ENCODE measurements around the gene NNMT.

NNMT gene

GRCh38 chr11:114295676-114296604 is at the start of gene NNMT:
NNMT (plus strand) TSS chr11:114296399; CDS start chr11:114296557, 158 bp downstream.
- no peak for DNase-seq

- no peak for DNase-seq
Observed at GRCh38 chr11:114247070-114247789, 49.0 kb upstream of the NNMT start.

GRCh38 chr11:114250180-114250579 is 46.0 kb upstream of the NNMT start:
- DNase-seq, result no peak

- DNase-seq, result no peak
Observed at GRCh38 chr11:114250993-114251814, 45.0 kb upstream of the NNMT start.

GRCh38 chr11:114251815-114252337 is 44.3 kb upstream of the NNMT start:
- DNase-seq, result no peak

DNA sequence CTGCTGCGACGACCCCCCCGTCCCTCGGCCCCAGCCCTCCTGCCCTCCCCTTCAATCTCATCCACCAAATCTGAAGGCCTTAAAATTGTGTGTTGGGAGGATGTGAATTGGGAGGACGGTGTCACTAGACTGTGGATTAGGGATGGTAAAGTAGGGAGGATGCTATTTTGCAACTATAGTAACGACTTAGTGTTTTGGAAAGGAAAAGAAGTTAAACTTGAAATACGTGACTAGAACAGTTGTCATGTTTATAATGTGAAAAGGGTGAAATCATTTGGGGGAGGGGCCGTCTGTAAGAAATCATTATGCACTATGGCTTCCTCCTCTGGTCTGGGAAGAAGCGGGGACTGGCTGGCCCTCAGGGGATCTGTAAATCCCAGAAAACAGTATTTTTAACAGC is 43.4 kb upstream of the NNMT start:
- no peak for DNase-seq

GRCh38 chr11:114253771-114254170 is 42.4 kb upstream of the NNMT start:
- no peak for DNase-seq

DNA sequence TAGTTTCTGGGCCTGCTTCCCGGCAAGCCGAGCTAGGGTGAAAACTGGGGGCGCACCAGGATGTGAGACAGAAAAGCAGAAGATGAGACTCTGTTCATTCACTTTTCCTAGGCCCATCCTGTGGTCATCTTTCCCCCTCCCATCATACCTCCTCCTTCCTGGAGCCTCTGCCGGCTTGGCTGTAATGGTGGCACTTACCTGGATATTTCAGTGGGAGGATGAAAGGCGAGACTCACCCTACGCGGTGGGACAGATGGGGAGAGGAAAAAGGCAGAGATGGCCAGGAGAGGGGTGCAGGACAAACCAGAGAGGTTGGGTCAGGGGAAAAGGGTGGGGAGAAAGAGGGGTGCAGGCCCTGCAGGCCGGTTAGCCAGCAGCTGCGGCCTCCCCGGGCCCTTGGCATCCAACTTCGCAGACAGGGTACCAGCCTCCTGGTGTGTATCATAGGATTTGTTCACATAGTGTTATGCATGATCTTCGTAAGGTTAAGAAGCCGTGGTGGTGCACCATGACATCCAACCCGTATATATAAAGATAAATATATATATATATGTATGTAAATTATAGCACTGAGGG is 41.5 kb upstream of the NNMT start:
- DNase-seq, result no peak

DNA sequence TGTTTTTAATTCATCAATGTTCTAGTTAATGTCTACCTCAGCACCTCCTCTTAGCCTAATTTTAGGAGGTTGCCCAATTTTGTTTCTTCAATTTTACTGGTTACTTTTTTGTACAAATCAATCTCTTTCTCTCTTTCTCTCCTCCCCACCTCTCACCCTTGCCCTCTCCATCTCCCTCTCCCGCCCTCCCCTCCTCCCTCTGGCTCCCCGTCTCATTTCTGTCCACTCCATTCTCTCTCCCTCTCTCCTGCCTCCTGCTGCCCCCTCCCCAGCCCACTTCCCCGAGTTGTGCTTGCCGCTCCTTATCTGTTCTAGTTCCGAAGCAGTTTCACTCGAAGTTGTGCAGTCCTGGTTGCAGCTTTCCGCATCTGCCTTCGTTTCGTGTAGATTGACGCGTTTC is 40.9 kb upstream of the NNMT start:
- DNase-seq, result no peak

DNA sequence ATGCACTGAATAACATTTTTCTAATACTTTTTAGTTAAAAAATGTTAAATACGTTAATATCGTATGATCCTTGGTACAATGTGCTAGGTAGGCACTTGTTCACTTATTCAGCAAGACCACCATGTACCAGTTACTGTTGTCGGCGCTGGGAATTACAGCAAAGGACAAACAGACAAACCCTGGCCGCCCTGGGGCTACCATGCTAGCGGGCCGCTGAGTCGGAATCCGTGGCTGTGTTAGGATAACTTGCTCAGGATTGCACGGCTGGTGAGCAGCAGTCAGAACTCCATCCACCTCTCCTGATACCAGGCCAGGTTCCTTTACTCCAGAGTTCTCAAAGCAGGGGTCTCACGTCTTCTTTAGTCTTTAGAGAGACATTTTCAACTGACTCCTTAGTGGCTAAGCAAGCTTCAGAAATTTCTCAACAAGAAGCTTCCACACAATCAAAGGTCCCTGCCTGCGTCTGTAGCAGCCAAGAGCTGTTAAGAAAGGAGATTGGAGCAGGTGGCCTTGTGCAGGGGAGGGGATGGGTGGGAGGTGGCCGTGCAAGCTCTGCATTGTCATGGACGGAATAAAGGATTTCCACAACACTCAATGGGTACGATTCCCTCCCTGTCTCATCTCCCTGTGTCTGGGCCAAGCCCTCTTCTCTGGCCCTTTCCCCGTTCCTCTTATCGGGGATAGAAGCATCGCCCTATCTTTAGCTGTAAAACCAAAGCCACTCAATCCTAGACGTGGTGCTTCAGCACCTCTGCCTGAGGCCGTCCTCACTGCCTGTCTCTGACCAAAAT is 39.8 kb upstream of the NNMT start:
- DNase-seq, result no peak

GRCh38 chr11:114256967-114257286 is 39.3 kb upstream of the NNMT start:
- no peak for DNase-seq

DNA sequence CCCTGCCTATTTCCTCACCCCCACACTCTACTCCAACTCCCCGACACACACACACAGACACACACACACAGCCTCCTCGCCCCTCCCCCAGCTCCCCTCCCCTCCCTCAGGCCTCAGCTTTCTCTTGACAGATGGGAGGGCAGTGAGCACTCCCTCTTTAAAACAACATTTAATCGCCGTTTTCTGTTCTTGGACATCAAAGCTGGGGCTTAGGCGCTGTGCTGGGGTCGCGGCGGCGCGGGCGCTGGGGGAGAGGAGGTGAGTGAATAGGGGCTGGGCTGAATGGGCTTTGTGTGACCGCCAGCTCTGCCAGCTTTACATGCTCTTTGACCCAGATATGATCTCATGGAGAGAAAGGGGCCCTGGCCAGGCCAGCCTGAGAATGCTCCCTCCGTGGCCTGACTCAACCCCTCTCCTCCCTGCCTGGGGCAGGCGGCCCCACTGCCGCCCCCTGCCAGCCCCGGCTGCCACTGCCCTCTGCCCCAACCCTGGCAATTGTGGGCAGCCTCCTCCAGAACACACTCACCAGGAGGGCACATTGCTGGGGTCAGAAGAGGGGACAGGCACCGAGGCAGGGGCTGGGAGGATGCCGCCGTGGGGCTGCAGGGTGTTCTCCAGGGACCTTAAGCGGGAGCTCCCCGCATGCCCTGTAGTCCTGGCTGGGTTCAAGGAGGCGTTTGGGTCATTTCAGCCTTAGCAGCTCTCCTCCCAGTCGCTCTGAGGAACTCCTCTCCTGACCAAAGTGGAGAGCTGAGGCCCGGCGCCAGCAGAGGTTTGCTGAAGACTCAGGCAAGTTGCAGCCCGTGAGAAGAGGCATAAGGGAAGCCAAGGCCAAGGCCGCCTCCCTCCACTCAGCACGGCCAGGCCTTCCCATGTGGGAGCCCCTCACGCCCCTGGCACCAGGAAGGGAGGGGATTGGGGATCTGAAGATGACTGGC is 38.3 kb upstream of the NNMT start:
- DNase-seq, result no peak

GRCh38 chr11:114258696-114259095 is 37.5 kb upstream of the NNMT start:
- no peak for DNase-seq

DNA sequence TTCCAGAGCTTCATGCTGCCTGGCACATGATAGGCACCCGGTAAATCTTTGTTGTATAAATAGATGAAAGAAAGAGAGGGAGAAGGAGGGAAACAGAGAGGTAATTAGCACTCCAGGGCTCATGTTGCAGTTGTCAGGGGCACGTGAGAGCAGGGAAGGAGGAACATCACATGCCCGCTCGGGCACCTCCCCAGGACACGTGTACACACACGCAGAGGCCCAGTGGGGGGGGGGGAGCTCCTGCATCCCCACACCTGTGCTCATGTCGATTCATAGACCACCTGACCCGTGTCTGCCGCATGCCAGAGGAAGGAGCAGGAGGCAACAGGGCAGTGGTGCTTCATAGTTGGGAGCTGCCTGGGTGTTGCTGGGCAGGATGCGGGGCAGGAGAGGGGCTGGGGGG is 37.1 kb upstream of the NNMT start:
- DNase-seq, result no peak

- DNase-seq, result no peak
Observed at GRCh38 chr11:114259551-114259983, 36.6 kb upstream of the NNMT start.

DNA sequence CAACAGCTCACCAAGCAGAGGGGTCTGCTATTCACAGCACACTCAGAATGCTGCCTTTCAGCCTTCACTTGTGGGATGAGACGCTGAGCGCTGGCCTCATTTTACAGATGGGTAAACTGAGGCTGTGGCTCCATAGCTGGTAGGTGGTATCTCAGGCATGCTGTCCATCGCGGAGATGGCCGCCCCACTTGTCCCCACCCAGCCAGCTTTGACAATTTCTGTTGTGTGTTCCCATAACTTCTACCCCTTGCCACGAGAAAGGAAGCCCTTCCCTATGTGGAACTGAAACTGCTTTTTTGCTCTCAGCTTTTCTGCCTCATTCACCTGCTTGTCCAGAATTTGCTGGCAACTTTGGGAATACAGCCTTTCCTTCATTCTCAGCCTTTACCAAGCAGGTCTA is 36.1 kb upstream of the NNMT start:
- no peak for DNase-seq

GRCh38 chr11:114260483-114260882 is 35.7 kb upstream of the NNMT start:
- DNase-seq, result no peak

DNA sequence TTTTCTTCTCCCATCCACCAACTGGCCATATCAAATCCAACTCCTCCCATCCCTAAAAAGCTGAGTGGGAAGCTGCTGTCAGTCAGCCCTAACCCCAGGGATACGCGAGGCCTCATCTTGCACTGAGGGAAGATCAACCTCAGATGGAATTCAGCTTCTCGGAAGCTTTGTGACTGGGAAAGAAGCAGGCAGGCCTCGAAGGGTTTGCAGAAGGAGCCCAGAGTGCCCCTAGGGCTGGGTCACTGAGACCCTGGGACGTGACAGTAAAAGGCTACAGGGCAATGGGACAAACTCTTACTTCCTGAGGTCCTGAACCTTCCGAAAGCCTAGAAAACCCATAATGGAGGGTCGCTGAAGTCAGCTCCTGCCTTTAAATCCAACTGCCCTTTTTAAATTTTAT is 34.4 kb upstream of the NNMT start:
- DNase-seq, result no peak

DNA sequence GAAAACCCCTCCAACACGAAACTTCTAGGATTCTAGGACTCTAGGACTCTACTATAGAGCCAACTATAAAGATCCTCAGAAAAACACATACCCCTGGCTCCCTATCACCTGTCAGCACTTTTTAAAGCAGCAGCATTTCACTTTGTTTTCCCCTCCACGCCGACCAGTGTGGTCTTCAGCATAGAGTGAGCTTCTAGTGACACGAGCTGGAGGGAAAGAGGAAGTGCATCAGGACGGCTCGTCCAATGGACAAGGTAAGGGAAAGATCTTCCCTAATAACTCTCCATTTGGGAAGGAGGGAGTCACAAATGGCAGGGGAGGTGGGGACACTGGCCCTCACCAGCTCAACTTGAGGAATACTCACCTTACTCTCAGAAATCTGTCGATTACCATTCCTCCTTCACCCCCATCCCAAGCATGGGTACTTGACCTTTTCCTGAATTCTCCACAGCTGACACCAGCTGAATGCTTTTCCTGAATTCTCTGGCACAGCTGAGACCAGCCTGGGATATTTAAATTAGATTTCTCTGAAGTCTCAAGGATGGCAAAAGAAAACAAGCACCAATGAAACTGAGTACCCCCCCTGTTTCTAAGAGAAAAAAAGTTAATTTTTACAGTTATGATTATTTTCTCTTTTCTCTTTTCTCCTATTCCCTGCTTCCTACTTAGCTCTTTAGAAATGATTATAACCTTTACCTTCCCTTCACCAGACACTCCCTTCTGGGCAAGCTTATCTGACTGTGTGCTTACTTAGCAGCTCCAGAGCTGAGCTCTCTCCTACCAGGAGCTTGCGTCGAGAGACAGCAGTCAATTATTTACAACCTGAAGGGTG is 33.3 kb upstream of the NNMT start:
- no peak for DNase-seq

All from activated CD4-positive, alpha-beta T cell treated with anti-CD3 and anti-CD28 coated beads, Interleukin-2, amount 50 U/mL, for 1 hour (primary cell).